IMR-90 (cell line): ENCODE data around the gene RHOBTB3. TPM values are rescaled to one million over a fixed set of nuclear protein-coding genes. Genes with fewer than 3 reads are reported as not detected.
A peak's percentile ranks its signal among the peaks of the same experiment; 100 is the strongest.

Experiments used
- ATAC-seq: fragments of 200-7000 bp; cut with Tn5 transposase; 2 replicates; pipeline ENCODE4 v1.9.1; 2020; ENCODE audit warnings: low read depth, mild to moderate bottlenecking, moderate library complexity
- BruUV-seq: library from RNA; stranded (reverse); fragments of 400-500 nt; replicated peaks from 2 replicates; lab custom pipeline; 2021; lab: Mats Ljungman, UMichigan
- CTCF ChIA-PET: fragments of 300-600 bp; formaldehyde crosslinking; extraction: SDS; loops from one replicate; lab custom pipeline; 2021; ENCODE audit warnings: antibody characterized with exemption; lab: Yijun Ruan, JAX
- POLR2A ChIA-PET: fragments of 300-600 bp; sonication (Branson Sonifier 250); formaldehyde crosslinking; loops from one replicate; lab custom pipeline; 2022; ENCODE audit warnings: antibody characterized with exemption; ENCODE audit not compliant: unreplicated experiment; lab: Charles Lee
- DNase-seq: peaks from one replicate; pipeline ENCODE4 v3.0.0; 2013
- H2AFZ ChIP-seq: replicated peaks from 2 replicates; pipeline ENCODE3; 2013; ENCODE audit warnings: low read length, mild to moderate bottlenecking; ENCODE audit not compliant: poor library complexity
- H2AK5ac ChIP-seq: 2 replicates; pipeline ENCODE4 v1.6.1; 2013; ENCODE audit warnings: low read depth, low read length, inconsistent platforms
- H2AK9ac ChIP-seq: replicated peaks from 2 replicates; pipeline ENCODE3; 2013; ENCODE audit warnings: mild to moderate bottlenecking, low read depth, low read length, moderate library complexity; ENCODE audit not compliant: poor library complexity
- H2BK120ac ChIP-seq: 2 replicates; pipeline ENCODE4 v1.6.1; 2013; ENCODE audit warnings: low read depth, low read length, inconsistent platforms
- H2BK15ac ChIP-seq: 3 replicates; pipeline ENCODE4 v1.6.1; 2013; ENCODE audit warnings: low read depth, low read length, inconsistent platforms
- H2BK20ac ChIP-seq: 2 replicates; pipeline ENCODE4 v1.6.1; 2013; ENCODE audit warnings: low read depth, mild to moderate bottlenecking, inconsistent platforms, low read length, moderate library complexity
- H2BK5ac ChIP-seq: 2 replicates; pipeline ENCODE4 v1.6.1; 2013; ENCODE audit warnings: mild to moderate bottlenecking, low read depth, low read length, inconsistent platforms; ENCODE audit not compliant: poor library complexity, severe bottlenecking
- H3K14ac ChIP-seq: replicated peaks from 2 replicates; pipeline ENCODE4 v1.6.1; 2013; ENCODE audit warnings: low read depth, low read length, inconsistent platforms
- H3K18ac ChIP-seq: 2 replicates; pipeline ENCODE4 v1.6.1; 2013; ENCODE audit warnings: low read depth, low read length, control low read depth
- H3K23ac ChIP-seq: 2 replicates; pipeline ENCODE4 v1.6.1; 2013; ENCODE audit warnings: low read depth, low read length, inconsistent platforms
- H3K27ac ChIP-seq: 2 replicates; pipeline ENCODE4 v1.5.1; 2013; ENCODE audit warnings: mild to moderate bottlenecking, control low read depth, low read length; ENCODE audit not compliant: insufficient read depth
- H3K27me3 ChIP-seq: 2 replicates; pipeline ENCODE4 v1.6.1; 2013; ENCODE audit warnings: low read length; ENCODE audit not compliant: control insufficient read depth, insufficient read depth
- H3K36me3 ChIP-seq: 2 replicates; pipeline ENCODE4 v1.6.1; 2013; ENCODE audit warnings: low read length, mixed read lengths; ENCODE audit not compliant: control insufficient read depth, insufficient read depth
- H3K4ac ChIP-seq: 2 replicates; pipeline ENCODE4 v1.6.1; 2013; ENCODE audit warnings: low read depth, low read length, inconsistent platforms
- H3K4me1 ChIP-seq: 2 replicates; pipeline ENCODE4 v1.6.1; 2013; ENCODE audit warnings: low read length, mixed read lengths; ENCODE audit not compliant: control insufficient read depth, insufficient read depth
- H3K4me2 ChIP-seq: 2 replicates; pipeline ENCODE4 v1.6.1; 2013; ENCODE audit warnings: low read depth, mild to moderate bottlenecking, control low read depth, low read length, moderate library complexity
- H3K4me3 ChIP-seq: 2 replicates; pipeline ENCODE4 v1.5.1; 2013; ENCODE audit warnings: low read depth, mild to moderate bottlenecking, control low read depth, low read length, moderate library complexity; ENCODE audit not compliant: insufficient read depth
- H3K56ac ChIP-seq: 2 replicates; pipeline ENCODE4 v1.6.1; 2013; ENCODE audit warnings: low read length, inconsistent platforms; ENCODE audit not compliant: insufficient read depth; ENCODE audit errors: extremely low read depth
- H3K79me1 ChIP-seq, 2 experiments: 2 replicates each; pipeline ENCODE4 v1.6.1; 2013; ENCODE audit warnings: low read length in 2 of 2, inconsistent platforms in 1 of 2, low read depth in 1 of 2
- H3K9ac ChIP-seq: 2 replicates; pipeline ENCODE4 v1.6.1; 2013; ENCODE audit warnings: low read depth, low read length, control low read depth
- H3K9me1 ChIP-seq: 2 replicates; pipeline ENCODE4 v1.6.1; 2013; ENCODE audit warnings: low read length, inconsistent platforms; ENCODE audit not compliant: insufficient read depth
- H3K9me3 ChIP-seq: 2 replicates; pipeline ENCODE4 v1.6.1; 2013; ENCODE audit warnings: low read length; ENCODE audit not compliant: control insufficient read depth, insufficient read depth
- H4K20me1 ChIP-seq: 2 replicates; pipeline ENCODE4 v1.6.1; 2013; ENCODE audit warnings: low read length, inconsistent platforms; ENCODE audit not compliant: insufficient read depth
- H4K5ac ChIP-seq: 2 replicates; pipeline ENCODE4 v1.6.1; 2013; ENCODE audit warnings: mild to moderate bottlenecking, low read depth, low read length, control low read depth
- H4K8ac ChIP-seq, 2 experiments: 2 replicates each; pipeline ENCODE4 v1.6.1; 2013; ENCODE audit warnings: low read depth in 2 of 2, low read length in 2 of 2, control low read depth in 1 of 2, inconsistent platforms in 1 of 2
- H4K91ac ChIP-seq: 2 replicates; pipeline ENCODE4 v1.6.1; 2013; ENCODE audit warnings: low read depth, low read length, inconsistent platforms; ENCODE audit not compliant: insufficient read depth
- CTCF ChIP-seq: conservative IDR thresholded peaks from 2 replicates; pipeline ENCODE4 v1.5.1; 2012; ENCODE audit warnings: mild to moderate bottlenecking, low read depth, low read length, improper control_type of control experiment
- MAZ ChIP-seq: IDR thresholded peaks from 2 replicates; pipeline ENCODE4 v1.6.1; 2012; ENCODE audit warnings: low read depth, mild to moderate bottlenecking, low read length, improper control_type of control experiment, moderate library complexity, borderline replicate concordance
- NFE2L2 ChIP-seq: fragments of 150-350 bp; IDR thresholded peaks from 2 replicates; pipeline ENCODE4 v1.6.1; 2016; ENCODE audit warnings: low read depth, mild to moderate bottlenecking, low read length
- RAD21 ChIP-seq: IDR thresholded peaks from 2 replicates; pipeline ENCODE4 v1.6.1; 2012; ENCODE audit warnings: low read length, improper control_type of control experiment
- WGBS, 2 experiments: methylation state at CpG; one replicate each; pipeline versions ENCODE4 v1.1.5 to v1.1.7; 2013; ENCODE audit warnings: missing lambda C conversion rate in 2 of 2; ENCODE audit not compliant: insufficient read length in 1 of 2; ENCODE audit errors: extremely low coverage in 2 of 2; 5-methylcytosine and 5-hydroxymethylcytosine counted together
- dilution Hi-C: fragments of 300-500 bp; cut with HindIII; formaldehyde crosslinking; loops from one replicate; pipeline ENCODE4 v1.14.3; 2018; ENCODE audit warnings: low sequenced_read_pairs; ENCODE audit not compliant: unreplicated experiment
- in situ Hi-C: fragments of 300-500 bp; cut with MboI; formaldehyde crosslinking; loops from 3 replicates; pipeline ENCODE4 v1.14.3; 2019; ENCODE audit warnings: low sequenced_read_pairs, inconsistent platforms, mixed read lengths
- intact Hi-C: fragments of 100-400 bp; cut with micrococcal nuclease; formaldehyde crosslinking; loops from 2 replicates; pipeline ENCODE4 v1.10.0; 2022
- polyA plus RNA-seq, 3 experiments: library from polyadenylated mRNA; depleted of rRNA; stranded (reverse); fragments of >200 nt; gene quantifications; 2 replicates each; pipeline ENCODE4 v1.2.3, GENCODE V29; 2012; ENCODE audit warnings: low replicate concordance in 1 of 3
- total RNA-seq: library from RNA; depleted of rRNA; stranded (reverse); fragments of >200 nt; gene quantifications from 2 replicates; pipeline ENCODE4 v1.2.3, GENCODE V29; 2012

RHOBTB3 gene
- total and polyA plus RNA-seq, 2 of the 4 experiments (the other 2 are of a cell fraction) = 117 to 447 TPM

GRCh38 chr5:95709967-95710650 lies 21.0 kb upstream of the RHOBTB3 start:
- H3K9me1 ChIP-seq = no peaks in the 10 kb centered on the region; the same call in 1 of the 2 replicates
- H4K91ac ChIP-seq = peak overlapping the region; percentile 47; the same call in 1 of the 2 replicates
- no peak overlapping the region for H2AK9ac ChIP-seq
- no peaks in the 10 kb centered on the region for H4K20me1 ChIP-seq
- H2AFZ ChIP-seq = no peak overlapping the region
- H2BK20ac ChIP-seq = peak overlapping the region; percentile 55; the same call in 1 of the 2 replicates
- H2BK15ac ChIP-seq = peak overlapping the region; percentile 75; the same call in 1 of the 3 replicates
- dilution Hi-C loops = no loop called here
- CTCF ChIA-PET = interaction anchor here (1.1 kb wide), 1 partner anchor 13 kb away, joined by 3 read pairs; no protein-coding TSS in a partner anchor
- no peak overlapping the region; a peak in 1 of 4 replicates for H4K8ac ChIP-seq
- 0 out of 2 replicates have a peak overlapping the region, but pooled peaks have one; percentile 8 for H3K14ac ChIP-seq
- H3K36me3 ChIP-seq = no peaks in the 10 kb centered on the region
- no peak overlapping the region for H3K4me3 ChIP-seq
- DNase-seq = no peak
- 60% methylated on average over 1 of the region's 15 CpGs; no CpG with 5 or more reads in 1 of the 2 experiments for WGBS, 2 experiments
- no peaks in the 10 kb centered on the region for H3K9me3 ChIP-seq
- peak overlapping the region; percentile 19; the same call in 1 of the 2 replicates for H2BK120ac ChIP-seq
- no peak for TF ChIP-seq CTCF
- no peak for TF ChIP-seq RAD21
- no peak for TF ChIP-seq MAZ
- no peak for TF ChIP-seq NFE2L2
- peaks cover 4% of the 10 kb centered on the region for H3K4me1 ChIP-seq
- no peak overlapping the region for H3K18ac ChIP-seq
- BruUV-seq = no TSS peak
- H3K23ac ChIP-seq = no peak overlapping the region
- no peak overlapping the region for H2BK5ac ChIP-seq
- POLR2A ChIA-PET = no interaction called here
- no peak for ATAC-seq
- no peaks in the 10 kb centered on the region; a peak in 1 of 4 replicates for H3K79me1 ChIP-seq
- H3K27ac ChIP-seq = no peak overlapping the region
- no peaks in the 10 kb centered on the region for H3K27me3 ChIP-seq
- in situ Hi-C loops = no loop called here
- H3K9ac ChIP-seq = no peak overlapping the region
- no peak overlapping the region for H3K56ac ChIP-seq
- H4K5ac ChIP-seq = no peak overlapping the region
- peak overlapping the region; percentile 90 for H2AK5ac ChIP-seq
- no peak overlapping the region for H3K4me2 ChIP-seq
- intact Hi-C loops = no loop called here
- no peak overlapping the region for H3K4ac ChIP-seq
